Pancreas (tissue), 10 donors: ENCODE measurements around the gene FRMD4B. TPM values are rescaled to one million over a fixed set of nuclear protein-coding genes. Genes with fewer than 3 reads are reported as not detected.

Source experiments
- ATAC-seq, 4 donors: fragments of 200-7000 bp; cut with Tn5 transposase; one replicate each; pipeline versions ENCODE4 v1.8.0 to v1.9.1; 2020; ENCODE audit warnings: mild to moderate bottlenecking in 4 of 4, moderate library complexity in 4 of 4
- DNase-seq, 6 donors: peaks; one replicate each; pipeline ENCODE4 v3.0.0-alpha.2; 2020
- FAIRE-seq: peaks from 2 replicates; lab custom pipeline; 2012; peaks lifted over from hg19 to GRCh38; lab: Jason Lieb, UNC
- H3K27ac ChIP-seq, 4 donors: fragments of 200-600 bp; sonication (generic); 1 replicate in 3 of 4; 2 replicates in 1 of 4; pipeline versions ENCODE4 v1.5.0 to v1.8.0; 2020
- H3K27me3 ChIP-seq, 4 donors: fragments of 200-600 bp; one replicate each; pipeline ENCODE4 v1.8.0; 2021
- H3K36me3 ChIP-seq, 3 donors: fragments of 200-600 bp; sonication (generic) in 1 of 3; one replicate each; pipeline versions ENCODE4 v1.5.0 to v1.8.0; 2020 to 2021
- H3K4me1 ChIP-seq, 3 donors: fragments of 200-600 bp; one replicate each; pipeline ENCODE4 v1.8.0; 2021
- H3K4me3 ChIP-seq, 4 donors: fragments of 200-600 bp; sonication (generic) in 2 of 4; one replicate each; pipeline versions ENCODE4 v1.5.0 to v1.8.0; 2020 to 2021
- H3K9me3 ChIP-seq, 4 donors: fragments of 200-600 bp; one replicate each; pipeline ENCODE4 v1.8.0; 2021
- WGBS, 2 donors: extraction: QIAGEN DNeasy Blood & Tissue Kit; methylation state at CpG; one replicate each; pipeline ENCODE4 v1.1.7; 2013; 5-methylcytosine and 5-hydroxymethylcytosine counted together
- intact Hi-C, 3 donors: fragments of 100-400 bp; cut with DNase I; formaldehyde crosslinking; loops; one replicate each; pipeline versions ENCODE4 v1.11.1 to v1.14.2; 2022
- polyA plus RNA-seq, 2 donors: library from polyadenylated mRNA; stranded (reverse); fragments of 200-250 nt; gene quantifications; one replicate each; pipeline ENCODE4 v1.2.3, GENCODE V29; 2013
- total RNA-seq, 6 donors: library from RNA; stranded (reverse); fragmentation: NEBNext Ultra II Directional in 4 of 6; extraction: Animal tissue kit (Norgen Biotek cat#: 25700) in 4 of 6; gene quantifications; one replicate each; pipeline versions ENCODE4 v1.2.1 to v1.2.4, GENCODE V29; 2021 to 2023
- TF ChIP-seq, protein P1 (sequence below), 4 donors: fragments of 200-600 bp; sonication (generic) in 3 of 4; IDR thresholded peaks; one replicate each; pipeline versions ENCODE4 v1.5.0 to v1.8.0; 2021; ENCODE audit warnings: antibody characterized with exemption in 4 of 4
- donor health status: healthy with polysubstance abuse.
- donor health status: DM: no; HTN: no; CAD: no; lungs with moderate emphysema.
- donor health status: DM: no; HTN: no; CAD: no.
- donor health status: control.
- donor health status: control.
- donor health status: Bipolar disorder and iron deficiency.
- donor health status: DM: yes; HTN: yes; CAD: no.
- donor health status: DM: no; HTN: no; CAD: no.
- donor health status: DM: no; HTN: no; CAD: no.
- donor health status: DM: yes; HTN: yes; CAD: no.

The FRMD4B gene
- total and polyA plus RNA-seq, 8 donors, result 4.9 to 20.0 (median 7.3) TPM

DNA sequence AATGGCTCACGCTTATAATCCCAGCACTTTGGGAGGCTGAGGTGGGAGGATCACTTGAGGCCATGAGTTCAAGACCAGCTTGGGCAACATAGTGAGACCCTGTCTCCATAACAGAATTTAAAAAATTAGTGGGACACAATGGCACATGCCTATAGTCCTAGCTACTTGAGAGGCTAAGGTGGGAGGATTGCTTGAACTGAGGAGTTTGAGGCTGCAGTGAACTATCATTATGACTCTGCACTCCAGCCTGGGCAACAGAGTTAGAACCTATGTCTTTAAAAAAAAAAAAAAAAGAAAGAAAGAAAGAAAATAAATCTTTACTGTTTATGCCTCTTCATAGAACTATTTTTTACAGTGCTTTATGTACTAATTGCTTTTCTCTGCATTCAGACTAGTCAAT lies 178.9 kb downstream of the FRMD4B start:
- TF ChIP-seq, protein P1, sequence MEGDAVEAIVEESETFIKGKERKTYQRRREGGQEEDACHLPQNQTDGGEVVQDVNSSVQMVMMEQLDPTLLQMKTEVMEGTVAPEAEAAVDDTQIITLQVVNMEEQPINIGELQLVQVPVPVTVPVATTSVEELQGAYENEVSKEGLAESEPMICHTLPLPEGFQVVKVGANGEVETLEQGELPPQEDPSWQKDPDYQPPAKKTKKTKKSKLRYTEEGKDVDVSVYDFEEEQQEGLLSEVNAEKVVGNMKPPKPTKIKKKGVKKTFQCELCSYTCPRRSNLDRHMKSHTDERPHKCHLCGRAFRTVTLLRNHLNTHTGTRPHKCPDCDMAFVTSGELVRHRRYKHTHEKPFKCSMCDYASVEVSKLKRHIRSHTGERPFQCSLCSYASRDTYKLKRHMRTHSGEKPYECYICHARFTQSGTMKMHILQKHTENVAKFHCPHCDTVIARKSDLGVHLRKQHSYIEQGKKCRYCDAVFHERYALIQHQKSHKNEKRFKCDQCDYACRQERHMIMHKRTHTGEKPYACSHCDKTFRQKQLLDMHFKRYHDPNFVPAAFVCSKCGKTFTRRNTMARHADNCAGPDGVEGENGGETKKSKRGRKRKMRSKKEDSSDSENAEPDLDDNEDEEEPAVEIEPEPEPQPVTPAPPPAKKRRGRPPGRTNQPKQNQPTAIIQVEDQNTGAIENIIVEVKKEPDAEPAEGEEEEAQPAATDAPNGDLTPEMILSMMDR (IDR thresholded peaks at IDR 0.05), result no peak
- H3K4me3 ChIP-seq, result no peak overlapping the region
- H3K27ac ChIP-seq, result no peak overlapping the region
- H3K9me3 ChIP-seq, result no peaks in the 10 kb centered on the region
- FAIRE-seq, result no peak
- intact Hi-C loops, result no loop called here
- H3K36me3 ChIP-seq, result no peaks in the 10 kb centered on the region
- H3K4me1 ChIP-seq, result peaks cover 0 to 10% (median 6%) of the 10 kb centered on the region in 3 donors
- no peak for ATAC-seq
- 87 to 97% methylated on average over 1 of the region's 1 CpG for WGBS, 2 donors
- no peak for DNase-seq
- H3K27me3 ChIP-seq, result no peaks in the 10 kb centered on the region

DNA sequence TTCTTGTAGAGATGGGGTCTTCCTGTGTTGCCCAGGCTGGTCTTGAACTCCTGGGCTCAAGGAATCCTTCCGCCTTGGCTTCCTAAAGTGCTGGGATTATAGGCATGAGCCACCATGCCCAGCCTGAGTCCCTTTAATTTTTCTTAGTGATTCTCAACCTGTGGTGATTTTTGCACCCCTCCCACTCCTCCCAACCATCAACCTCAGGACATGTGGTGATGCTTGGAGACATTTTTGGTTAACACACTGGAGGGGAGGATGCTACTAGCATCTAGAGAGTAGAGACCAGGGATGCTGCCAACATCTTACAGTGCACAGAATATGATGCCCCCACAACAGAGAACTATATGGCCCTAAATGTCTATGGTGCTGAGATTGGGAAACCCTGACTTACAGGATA lies 180.5 kb downstream of the FRMD4B start:
- H3K4me1 ChIP-seq, result peaks cover 0 to 13% (median 12%) of the 10 kb centered on the region in 3 donors
- H3K36me3 ChIP-seq, result no peaks in the 10 kb centered on the region
- ATAC-seq, result no peak
- FAIRE-seq, result no peak
- TF ChIP-seq, protein P1 (IDR thresholded peaks at IDR 0.05), result no peak
- no peaks in the 10 kb centered on the region for H3K27me3 ChIP-seq
- H3K4me3 ChIP-seq, result no peak overlapping the region
- intact Hi-C loops, result no loop called here
- WGBS, 2 donors, result 100% methylated on average over 1 of the region's 1 CpG
- DNase-seq, result no peak
- H3K27ac ChIP-seq, result no peak overlapping the region
- H3K9me3 ChIP-seq, result no peaks in the 10 kb centered on the region

DNA sequence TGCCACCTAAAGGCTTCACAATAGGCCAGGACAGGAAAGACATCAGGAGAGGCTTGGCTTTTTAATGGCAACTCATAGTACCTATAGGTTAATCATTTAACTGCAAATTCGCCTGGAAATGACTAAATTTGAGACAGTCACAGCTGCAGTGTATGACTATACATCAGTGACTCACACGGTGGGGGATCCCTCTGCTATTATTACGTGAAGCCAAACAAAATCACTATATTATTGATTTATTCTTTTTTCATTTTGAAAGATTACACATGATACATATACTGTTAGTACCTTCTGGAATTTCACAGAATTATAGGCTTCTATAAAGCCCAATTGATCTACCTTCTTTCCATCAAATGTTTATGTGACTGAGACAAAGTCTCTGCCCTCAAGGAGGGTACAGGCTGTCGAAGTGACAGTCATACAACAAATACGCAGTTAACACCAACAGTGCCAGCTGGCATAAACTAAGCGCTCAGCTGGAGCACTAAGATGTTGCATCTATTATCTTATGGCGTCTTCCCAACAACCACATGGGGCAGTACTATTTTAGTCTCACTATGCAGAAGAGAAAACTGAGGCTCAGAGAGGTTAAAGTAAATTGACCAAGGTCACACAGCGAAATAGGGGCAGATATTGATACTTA lies 181.5 kb downstream of the FRMD4B start:
- peak in 1 of 4 donors; percentile 39 for ATAC-seq
- 34 to 40% methylated on average over 8 of the region's 8 CpGs for WGBS, 2 donors

DNA sequence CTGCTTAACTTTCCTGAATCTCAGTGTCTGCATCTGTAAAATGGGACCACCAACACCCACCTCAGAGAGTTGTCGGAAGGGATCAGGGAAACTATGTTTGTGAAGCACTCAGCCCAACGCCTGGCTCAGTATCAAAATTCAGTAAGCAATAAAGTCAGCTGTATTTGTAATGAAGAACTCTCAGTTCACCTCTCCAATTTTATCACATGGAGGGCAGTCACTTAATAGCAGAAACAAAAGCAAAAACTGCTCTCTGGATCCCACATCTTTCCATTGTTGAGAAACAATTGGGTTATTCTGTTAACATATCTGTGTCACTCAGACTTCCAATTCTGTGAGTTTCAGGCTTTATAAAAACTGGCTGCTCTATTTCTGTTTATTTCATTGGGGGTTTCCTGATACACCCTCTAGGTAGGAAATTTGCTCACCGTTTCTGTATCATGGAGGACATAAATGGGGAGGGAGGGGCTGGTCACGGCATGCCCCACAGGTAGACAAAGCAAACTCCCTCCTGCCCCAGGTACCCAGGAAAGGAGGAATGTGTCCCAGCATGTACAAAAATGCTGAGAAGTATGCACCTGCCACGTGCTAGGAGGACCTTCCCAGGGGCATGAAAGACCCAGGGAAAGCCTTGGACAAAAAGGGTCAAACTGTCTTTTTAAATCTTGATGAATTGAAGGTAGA lies 182.1 kb downstream of the FRMD4B start:
- no peaks in the 10 kb centered on the region for H3K36me3 ChIP-seq
- TF ChIP-seq, protein P1 (IDR thresholded peaks at IDR 0.05), result no peak
- WGBS, 2 donors, result 49 to 52% methylated on average over 5 of the region's 5 CpGs
- H3K4me3 ChIP-seq, result no peak overlapping the region
- intact Hi-C loops, result no loop called here
- no peak for DNase-seq
- peaks cover 0 to 15% (median 13%) of the 10 kb centered on the region in 3 donors for H3K4me1 ChIP-seq
- H3K27ac ChIP-seq, result peak overlapping the region in 2 of 4 donors; percentile 1 to 29
- H3K9me3 ChIP-seq, result no peaks in the 10 kb centered on the region
- FAIRE-seq, result no peak
- ATAC-seq, result no peak
- H3K27me3 ChIP-seq, result no peaks in the 10 kb centered on the region

More for the DNA sequence above, 181.5 kb downstream of the FRMD4B start:
- no peaks in the 10 kb centered on the region for H3K9me3 ChIP-seq
- FAIRE-seq (no peak), DNase-seq (no peak)
- H3K4me3 ChIP-seq, result no peak overlapping the region
- H3K36me3 ChIP-seq, result no peaks in the 10 kb centered on the region
- TF ChIP-seq, protein P1 (IDR thresholded peaks at IDR 0.05), result no peak
- intact Hi-C loops, result no loop called here
- peaks cover 0 to 15% (median 13%) of the 10 kb centered on the region in 3 donors for H3K4me1 ChIP-seq
- H3K27me3 ChIP-seq, result no peaks in the 10 kb centered on the region
- peak overlapping the region in 2 of 4 donors; percentile 1 to 29 for H3K27ac ChIP-seq

DNA sequence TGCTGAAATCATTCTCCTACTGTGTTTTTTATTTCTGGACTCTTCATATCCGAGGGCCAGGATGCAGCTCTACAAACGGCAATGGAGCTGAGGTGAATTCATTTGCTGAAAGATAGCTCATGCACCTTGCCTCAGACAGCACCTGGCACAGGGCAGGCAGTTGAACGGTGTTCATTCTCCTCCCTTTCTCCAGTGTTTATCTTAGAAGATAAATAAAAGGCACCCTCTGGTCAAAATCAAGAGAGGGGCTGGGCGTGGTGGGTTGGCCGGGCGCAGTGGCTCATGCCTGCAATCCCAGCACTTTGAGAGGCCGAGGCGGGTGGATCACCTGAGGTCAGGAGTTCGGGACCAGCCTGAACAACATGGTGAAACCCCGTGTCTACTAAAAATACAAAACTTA lies 184.2 kb downstream of the FRMD4B start:
- no peak overlapping the region for H3K27ac ChIP-seq
- intact Hi-C loops, result no loop called here
- no peak overlapping the region for H3K4me3 ChIP-seq
- whole genome bisulfite sequencing, 2 donors, result 64 to 67% methylated on average over 10 of the region's 10 CpGs
- FAIRE-seq (no peak), ATAC-seq (no peak), DNase-seq (no peak)
- H3K9me3 ChIP-seq, result no peaks in the 10 kb centered on the region
- H3K4me1 ChIP-seq, result peaks cover 0 to 15% (median 13%) of the 10 kb centered on the region in 3 donors
- H3K36me3 ChIP-seq, result no peaks in the 10 kb centered on the region
- TF ChIP-seq, protein P1 (IDR thresholded peaks at IDR 0.05), result no peak
- H3K27me3 ChIP-seq, result no peaks in the 10 kb centered on the region
